Gastrocnemius medialis (tissue), 4 donors: ENCODE measurements around the gene FIG4. TPM values are rescaled to one million over a fixed set of nuclear protein-coding genes. Genes with fewer than 3 reads are reported as not detected.
"Not testable (repeated sequence)": the region's sequence is repeated elsewhere in the genome, so short reads cannot be mapped to it uniquely, and the experiment has no call there.

ENCODE experiments used
- ATAC-seq, 2 donors: fragments of 150-250 bp; one replicate each; pipeline ENCODE4 v1.9.1; 2016
- DNase-seq, 2 donors: peaks; one replicate each; pipeline ENCODE4 v3.0.0-alpha.2; 2019
- H3K27ac ChIP-seq, 4 donors: fragments of 200-600 bp; sonication (generic); 1 replicate in 1 of 4; 2 replicates in 3 of 4; pipeline ENCODE4 v1.5.1; 2016 to 2018; ENCODE audit warnings: mild to moderate bottlenecking in 2 of 4, moderate library complexity in 1 of 4
- H3K27me3 ChIP-seq, 3 donors: fragments of 200-600 bp; sonication (generic) in 2 of 3; 1 replicate in 1 of 3; 2 replicates in 2 of 3; pipeline versions ENCODE4 v1.5.1 to v1.6.0; 2016 to 2019; ENCODE audit warnings: mild to moderate bottlenecking in 1 of 3, moderate library complexity in 1 of 3
- H3K36me3 ChIP-seq, 2 donors: fragments of 200-600 bp; sonication (generic) in 1 of 2; one replicate each; pipeline ENCODE4 v1.5.1; 2017 to 2018
- H3K4me1 ChIP-seq, 2 donors: fragments of 200-600 bp; sonication (generic) in 1 of 2; one replicate each; pipeline ENCODE4 v1.5.1; 2016 to 2017; ENCODE audit warnings: mild to moderate bottlenecking in 2 of 2
- H3K4me3 ChIP-seq, 4 donors: fragments of 200-600 bp; sonication (generic) in 3 of 4; 1 replicate in 1 of 4; 2 replicates in 3 of 4; pipeline ENCODE4 v1.5.1; 2016 to 2019; ENCODE audit warnings: mild to moderate bottlenecking in 2 of 4
- H3K9me3 ChIP-seq, 3 donors: fragments of 200-600 bp; sonication (generic) in 2 of 3; 1 replicate in 1 of 3; 2 replicates in 2 of 3; pipeline ENCODE4 v1.5.1; 2016 to 2019
- POLR2A ChIP-seq, 2 donors: fragments of 450-650 bp; IDR thresholded peaks; one replicate each; pipeline ENCODE4 v1.6.1; 2017; ENCODE audit warnings: antibody characterized with exemption in 2 of 2, mild to moderate bottlenecking in 2 of 2, moderate library complexity in 2 of 2
- in situ Hi-C, 4 donors: fragments of 200-750 bp; cut with MboI; loops; one replicate each; pipeline versions ENCODE4 v1.15.0 to v1.8.0; 2017; ENCODE audit warnings: low sequenced_read_pairs in 4 of 4
- intact Hi-C: fragments of 100-400 bp; cut with DNase I; formaldehyde crosslinking; loops from one replicate; pipeline ENCODE4 v1.15.1; 2023; ENCODE audit warnings: low total_unique reads
- total RNA-seq, 4 donors: library from RNA; depleted of rRNA; stranded (reverse); fragments of >200 nt; gene quantifications; one replicate each; pipeline versions ENCODE4 v1.1.0 to v1.2.3, GENCODE V29; 2016
- TF ChIP-seq, protein P1 (sequence below), 5 experiments: fragments of 450-650 bp in 3 of 5; fragments of 200-600 bp in 2 of 5; sonication (generic) in 2 of 5; IDR thresholded peaks in 4 of 5; conservative IDR thresholded peaks in 1 of 5; 1 replicate in 4 of 5; 2 replicates in 1 of 5; pipeline ENCODE4 v1.5.1; 2016 to 2019; ENCODE audit warnings: antibody characterized with exemption in 5 of 5, mild to moderate bottlenecking in 3 of 5, moderate library complexity in 3 of 5

Gene FIG4
- total RNA-seq, 4 donors from 2014 or later: 5.3 to 11.8 (median 9.1) TPM

DNA sequence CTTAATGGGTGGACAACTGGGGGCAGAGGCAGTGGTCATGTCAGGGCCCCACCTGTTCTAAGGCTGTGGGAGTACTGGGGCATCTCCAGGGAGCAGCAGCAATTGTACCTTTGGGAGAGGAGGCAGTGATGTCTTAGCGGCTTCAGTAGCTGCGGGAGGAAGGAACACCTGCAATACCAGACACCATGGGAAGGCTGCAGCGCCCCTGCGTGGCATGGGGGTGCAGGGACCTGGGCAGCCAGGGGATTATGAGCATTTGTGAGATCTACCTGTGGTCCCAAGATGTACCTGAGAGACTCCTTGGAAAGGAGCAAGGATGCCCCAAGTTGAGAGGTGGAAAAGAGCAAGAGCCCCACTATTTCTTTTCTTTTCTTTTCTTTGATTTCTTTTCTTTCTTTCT is 174.9 kb downstream of the FIG4 start:
- in situ Hi-C loops: no loop called here
- intact Hi-C loops: no loop called here
- ATAC-seq: no peak

DNA sequence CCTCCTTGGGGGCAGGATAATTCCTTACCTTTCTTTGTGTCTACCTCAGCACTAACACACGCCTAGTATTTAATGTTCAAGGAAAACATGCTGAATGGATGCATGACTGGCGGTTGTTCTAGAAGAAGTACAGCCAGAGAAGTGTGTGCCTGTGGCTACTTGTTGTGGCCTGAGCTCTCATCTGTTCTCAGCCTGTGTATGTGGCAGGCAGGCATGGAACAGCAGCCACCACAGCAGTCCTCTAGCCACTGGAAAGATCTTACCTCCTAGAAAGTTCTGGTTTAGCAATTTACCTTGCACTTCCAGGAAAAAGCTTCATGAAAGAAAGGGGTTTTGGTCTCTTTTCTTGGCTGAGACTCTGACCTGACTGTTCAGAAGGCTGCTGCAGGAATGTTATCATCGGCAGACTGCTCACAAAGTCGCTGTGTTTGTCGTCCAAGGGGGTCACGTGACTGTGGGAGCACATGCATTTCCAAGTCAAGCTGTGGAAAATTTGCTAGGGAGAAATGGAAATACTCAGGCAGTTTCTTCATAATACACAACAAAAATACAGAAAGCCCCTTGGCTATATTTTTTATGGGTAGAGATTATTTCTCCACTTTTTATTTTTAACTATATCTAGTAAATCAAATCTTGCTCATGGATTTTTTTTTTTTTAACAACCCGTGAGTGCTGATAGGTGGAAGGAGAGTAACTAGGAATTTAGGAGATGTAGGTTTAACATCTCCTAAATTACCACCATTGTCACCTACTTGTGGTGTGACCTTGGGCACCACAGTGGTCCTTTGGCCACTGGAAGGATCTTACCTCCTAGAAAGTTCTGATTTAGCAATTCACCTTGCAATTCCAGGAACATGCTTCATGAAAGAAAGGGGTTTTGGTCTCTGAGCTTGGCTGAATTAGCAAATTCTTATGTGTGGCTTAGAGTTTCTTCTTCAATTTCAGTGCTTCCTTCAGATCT is 176.2 kb downstream of the FIG4 start:
- no peak for TF ChIP-seq POLR2A (IDR thresholded peaks at IDR 0.05)
- TF ChIP-seq, protein P1, sequence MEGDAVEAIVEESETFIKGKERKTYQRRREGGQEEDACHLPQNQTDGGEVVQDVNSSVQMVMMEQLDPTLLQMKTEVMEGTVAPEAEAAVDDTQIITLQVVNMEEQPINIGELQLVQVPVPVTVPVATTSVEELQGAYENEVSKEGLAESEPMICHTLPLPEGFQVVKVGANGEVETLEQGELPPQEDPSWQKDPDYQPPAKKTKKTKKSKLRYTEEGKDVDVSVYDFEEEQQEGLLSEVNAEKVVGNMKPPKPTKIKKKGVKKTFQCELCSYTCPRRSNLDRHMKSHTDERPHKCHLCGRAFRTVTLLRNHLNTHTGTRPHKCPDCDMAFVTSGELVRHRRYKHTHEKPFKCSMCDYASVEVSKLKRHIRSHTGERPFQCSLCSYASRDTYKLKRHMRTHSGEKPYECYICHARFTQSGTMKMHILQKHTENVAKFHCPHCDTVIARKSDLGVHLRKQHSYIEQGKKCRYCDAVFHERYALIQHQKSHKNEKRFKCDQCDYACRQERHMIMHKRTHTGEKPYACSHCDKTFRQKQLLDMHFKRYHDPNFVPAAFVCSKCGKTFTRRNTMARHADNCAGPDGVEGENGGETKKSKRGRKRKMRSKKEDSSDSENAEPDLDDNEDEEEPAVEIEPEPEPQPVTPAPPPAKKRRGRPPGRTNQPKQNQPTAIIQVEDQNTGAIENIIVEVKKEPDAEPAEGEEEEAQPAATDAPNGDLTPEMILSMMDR (IDR thresholded peaks at IDR 0.05 in 4 of 5, conservative IDR thresholded peaks at IDR 0.05 in 1 of 5): no peak
- no peak for DNase-seq
- in situ Hi-C loops: no loop called here
- H3K27ac ChIP-seq: no peak overlapping the region
- intact Hi-C loops: no loop called here
- no peak for ATAC-seq
- no peaks in the 10 kb centered on the region for H3K27me3 ChIP-seq
- no peaks in the 10 kb centered on the region for H3K4me1 ChIP-seq
- H3K9me3 ChIP-seq: no peaks in the 10 kb centered on the region
- H3K4me3 ChIP-seq: no peak overlapping the region
- no peaks in the 10 kb centered on the region for H3K36me3 ChIP-seq

More for the DNA sequence above, 174.9 kb downstream of the FIG4 start:
- H3K27ac ChIP-seq: no peak overlapping the region
- no peaks in the 10 kb centered on the region for H3K27me3 ChIP-seq
- no peaks in the 10 kb centered on the region for H3K9me3 ChIP-seq
- no peaks in the 10 kb centered on the region for H3K4me1 ChIP-seq
- H3K4me3 ChIP-seq: no peak overlapping the region
- H3K36me3 ChIP-seq: no peaks in the 10 kb centered on the region
- TF ChIP-seq, protein P1 (IDR thresholded peaks at IDR 0.05 in 4 of 5, conservative IDR thresholded peaks at IDR 0.05 in 1 of 5): no peak
- TF ChIP-seq POLR2A (IDR thresholded peaks at IDR 0.05): no peak
- DNase-seq: no peak

DNA sequence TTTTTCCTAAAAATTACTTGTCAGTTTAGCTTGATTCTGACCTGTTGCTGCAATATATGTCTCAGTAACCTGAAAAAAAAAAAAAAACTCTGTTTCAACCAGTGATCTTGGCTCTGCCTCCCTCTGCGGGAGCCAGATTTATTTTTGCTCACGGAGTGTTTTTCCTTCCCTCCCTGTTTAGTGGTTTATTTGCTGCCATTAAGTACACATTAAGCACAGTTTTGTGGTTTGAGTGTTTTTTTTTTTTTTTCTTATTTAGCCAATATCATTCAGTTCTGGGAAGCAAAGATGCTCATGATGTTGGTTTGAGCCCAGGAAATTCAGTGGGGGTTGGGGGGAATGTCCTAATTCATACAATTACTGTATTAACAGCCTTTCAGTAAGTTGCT is 176.9 kb downstream of the FIG4 start:
- no peak overlapping the region for H3K4me3 ChIP-seq
- intact Hi-C loops: no loop called here
- no peak overlapping the region for H3K27ac ChIP-seq
- H3K27me3 ChIP-seq: no peaks in the 10 kb centered on the region
- no peaks in the 10 kb centered on the region for H3K36me3 ChIP-seq
- ATAC-seq (no peak), DNase-seq (no peak)
- H3K9me3 ChIP-seq: no peaks in the 10 kb centered on the region
- TF ChIP-seq POLR2A (IDR thresholded peaks at IDR 0.05): no peak
- TF ChIP-seq, protein P1 (IDR thresholded peaks at IDR 0.05 in 4 of 5, conservative IDR thresholded peaks at IDR 0.05 in 1 of 5): no peak
- in situ Hi-C loops: no loop called here
- no peaks in the 10 kb centered on the region for H3K4me1 ChIP-seq

DNA sequence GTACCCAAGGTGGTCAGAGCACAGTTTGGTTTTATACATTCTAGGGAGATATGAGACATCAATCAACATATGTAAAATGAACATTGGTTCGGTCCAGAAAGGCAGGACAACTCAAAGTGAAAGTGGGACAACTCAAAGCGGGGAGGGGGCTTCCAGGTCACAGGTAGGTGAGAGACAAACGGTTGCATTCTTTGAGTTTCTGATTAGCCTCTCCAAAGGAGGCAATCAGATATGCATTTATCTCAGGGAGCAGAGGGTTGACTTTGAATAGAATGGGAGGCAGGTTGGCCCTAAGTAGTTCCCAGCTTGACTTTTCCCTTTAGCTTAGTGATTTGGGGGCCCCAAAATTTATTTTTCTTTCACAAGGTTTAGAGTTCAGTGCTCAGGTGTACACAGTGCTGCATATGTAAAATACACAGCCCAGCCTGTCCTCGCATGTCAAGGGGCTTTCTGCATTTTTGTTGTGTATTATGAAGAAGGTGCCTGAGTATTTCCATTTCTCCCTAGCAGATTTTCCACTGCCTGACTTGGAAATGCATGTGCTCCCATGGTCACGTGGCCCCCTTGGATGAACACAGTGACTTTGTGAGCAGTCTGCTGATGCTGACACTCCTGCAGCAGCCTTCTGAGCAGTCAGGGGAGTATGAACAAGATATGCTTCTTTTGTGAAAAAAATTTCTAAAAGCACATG is 178.4 kb downstream of the FIG4 start:
- ATAC-seq, H3K4me3 ChIP-seq, H3K9me3 ChIP-seq, H3K27me3 ChIP-seq, H3K4me1 ChIP-seq, intact Hi-C loops, H3K36me3 ChIP-seq, DNase-seq, H3K27ac ChIP-seq, in situ Hi-C loops: not testable (repeated sequence)

DNA sequence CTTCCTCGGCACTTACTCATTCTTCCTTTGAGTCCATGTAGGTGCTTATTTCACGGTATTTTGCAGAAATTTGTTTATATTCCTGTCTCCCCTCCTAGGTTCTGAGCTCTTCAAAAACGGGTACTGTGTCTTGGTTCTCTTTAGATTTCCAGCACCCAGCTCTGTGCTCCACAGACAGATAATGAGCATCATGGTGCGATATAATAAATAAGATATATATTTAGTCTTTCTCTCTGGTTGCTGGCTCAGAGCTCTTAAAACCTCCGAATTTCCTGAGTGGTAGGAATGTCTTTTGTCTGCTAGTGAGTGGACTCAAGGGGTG is 179.0 kb downstream of the FIG4 start:
- H3K36me3 ChIP-seq: no peaks in the 10 kb centered on the region
- intact Hi-C loops: no loop called here
- in situ Hi-C loops: no loop called here
- H3K4me1 ChIP-seq: no peaks in the 10 kb centered on the region
- DNase-seq (no peak), ATAC-seq (no peak)
- no peaks in the 10 kb centered on the region for H3K9me3 ChIP-seq
- H3K4me3 ChIP-seq: no peak overlapping the region
- no peak for TF ChIP-seq POLR2A (IDR thresholded peaks at IDR 0.05)
- TF ChIP-seq, protein P1 (IDR thresholded peaks at IDR 0.05 in 4 of 5, conservative IDR thresholded peaks at IDR 0.05 in 1 of 5): no peak
- no peaks in the 10 kb centered on the region for H3K27me3 ChIP-seq
- no peak overlapping the region for H3K27ac ChIP-seq
